Heart right ventricle (tissue), 16 donors: ENCODE data around the gene HOXB4. TPM values are rescaled to one million over a fixed set of nuclear protein-coding genes. Genes with fewer than 3 reads are reported as not detected.

ENCODE experiments used
- ATAC-seq, 8 donors: fragments of 200-7000 bp; cut with Tn5 transposase; one replicate each; pipeline ENCODE4 v1.9.1; 2020; ENCODE audit warnings: mild to moderate bottlenecking in 8 of 8, moderate library complexity in 8 of 8, moderate number of reproducible peaks in 1 of 8
- DNase-seq, 2 donors: peaks; one replicate each; pipeline ENCODE4 v3.0.0-alpha.2; 2020
- H3K27ac ChIP-seq, 10 donors: fragments of 200-600 bp; sonication (generic) in 2 of 10; one replicate each; pipeline versions ENCODE4 v1.5.0 to v1.8.0; 2020 to 2022; ENCODE audit warnings: mild to moderate bottlenecking in 3 of 10
- H3K27me3 ChIP-seq, 7 donors: fragments of 200-600 bp; one replicate each; pipeline ENCODE4 v1.8.0; 2021 to 2022; ENCODE audit warnings: mild to moderate bottlenecking in 2 of 7
- H3K36me3 ChIP-seq, 9 donors: fragments of 200-600 bp; sonication (generic) in 1 of 9; one replicate each; pipeline versions ENCODE4 v1.5.0 to v1.8.0; 2020 to 2022; ENCODE audit warnings: mild to moderate bottlenecking in 2 of 9
- H3K4me1 ChIP-seq, 9 donors: fragments of 200-600 bp; sonication (generic) in 1 of 9; one replicate each; pipeline versions ENCODE4 v1.5.0 to v1.8.0; 2020 to 2022; ENCODE audit warnings: mild to moderate bottlenecking in 4 of 9
- H3K4me3 ChIP-seq, 10 donors: fragments of 200-600 bp; sonication (generic) in 2 of 10; one replicate each; pipeline versions ENCODE4 v1.5.0 to v1.8.0; 2020 to 2022; ENCODE audit warnings: mild to moderate bottlenecking in 7 of 10, moderate library complexity in 2 of 10
- H3K9me3 ChIP-seq, 11 donors: fragments of 200-600 bp in 10 of 11; sonication (generic) in 2 of 11; one replicate each; pipeline versions ENCODE4 v1.5.0 to v1.8.0; 2013 to 2022; ENCODE audit warnings: mild to moderate bottlenecking in 2 of 11, control low read depth in 1 of 11, moderate library complexity in 1 of 11
- CTCF ChIP-seq, 9 donors: fragments of 200-600 bp; sonication (generic) in 2 of 9; IDR thresholded peaks; one replicate each; pipeline versions ENCODE4 v1.5.0 to v1.8.0; 2021 to 2022; ENCODE audit warnings: antibody characterized with exemption in 9 of 9, mild to moderate bottlenecking in 5 of 9, moderate library complexity in 1 of 9
- WGBS, 2 donors: extraction: QIAGEN DNeasy Blood & Tissue Kit; methylation state at CpG; one replicate each; pipeline ENCODE4 v1.1.7; 2013; ENCODE audit warnings: inconsistent platforms in 1 of 2; 5-methylcytosine and 5-hydroxymethylcytosine counted together
- intact Hi-C, 10 donors: fragments of 100-400 bp; cut with DNase I; formaldehyde crosslinking; loops; one replicate each; pipeline versions ENCODE4 v1.11.1 to v1.14.2; 2022
- polyA plus RNA-seq, 2 donors: library from polyadenylated mRNA; stranded (reverse); fragments of 200-250 nt; gene quantifications; one replicate each; pipeline ENCODE4 v1.2.3, GENCODE V29; 2013
- total RNA-seq, 10 donors: library from RNA; stranded (reverse); fragmentation: NEBNext Ultra II Directional in 3 of 10; extraction: Animal tissue kit (Norgen Biotek cat#: 25700) in 3 of 10; gene quantifications; one replicate each; pipeline versions ENCODE4 v1.2.1 to v1.2.4, GENCODE V29; 2021 to 2023
- donor health status: Arrhythmogenic right ventricular cardiomyopathy.
- donor health status: ischemic (EF 13 %, LVEDD 7.1; RV severe dilation, severe dysfunction).
- donor health status: healthy with polysubstance abuse.
- donor health status: DM: no; HTN: yes; CAD: no.
- donor health status: DM: no; HTN: no; CAD: no.
- donor health status: ischemic (EF 25% LVEDD 6.9; RV normal size, moderate dysfunction).
- donor health status: ischemic (EF 25% LVEDD 5.7; RV mildly dilated, moderate dysfunction).
- donor health status: healthy.
- donor health status: DM: yes; HTN: yes; CAD: no.
- donor health status: Ischemic cardiomyopathy.
- donor health status: ischemic (EF 35%, LVEDD 5.7; RV mildly dilated, moderate dysfunction).
- donor health status: nonischemic (EF 11% LVEDD 7.7; RV severe dilation, severe dysfunction).
- donor health status: DM: yes; HTN: yes; CAD: no.
- donor health status: PGD.
- donor health status: ischemic (EF 29% LVEDD 5.4; RV normal size, mild dysfunction).
- donor health status: nonischemic (EF 23%, LVEDD 6.1; RV moderate dilation, normal function).

Gene HOXB4
- total and polyA plus RNA-seq, 12 donors = 0.14 to 1.6 (median 0.32) TPM; not detected in 1

- peak overlapping the region in 9 of 10 donors; percentile 35 to 92 (median 64) for H3K27ac ChIP-seq
- H3K4me3 ChIP-seq = peak overlapping the region in 8 of 10 donors; percentile 4 to 36 (median 19)
- peaks cover 2 to 100% (median 98%) of the 10 kb centered on the region in 7 donors for H3K27me3 ChIP-seq
- H3K36me3 ChIP-seq = peaks cover 0 to 4% (median 0%) of the 10 kb centered on the region in 9 donors
- no peak for ATAC-seq
- no peak for DNase-seq
- peaks cover 0 to 31% (median 16%) of the 10 kb centered on the region in 9 donors for H3K4me1 ChIP-seq
- TF ChIP-seq CTCF (IDR thresholded peaks at IDR 0.05) = no peak
- H3K9me3 ChIP-seq = no peaks in the 10 kb centered on the region
- intact Hi-C loops = no loop called here
- WGBS, 2 donors = 26% methylated on average over 10 of the region's 10 CpGs
Observed at GRCh38 chr17:48546924-48547807, 31.0 kb downstream of the HOXB4 start.

GRCh38 chr17:48546137-48546923 lies 31.8 kb downstream of the HOXB4 start:
- Histone ChIP-seq H3K9me3 (no peaks in the 10 kb centered on the region), H3K27ac (peak overlapping the region in 8 of 10 donors; percentile 44 to 92 (median 67)), H3K4me1 (peaks cover 0 to 38% (median 17%) of the 10 kb centered on the region in 9 donors), H3K4me3 (peak overlapping the region in 6 of 10 donors; percentile 6 to 36 (median 22)), H3K27me3 (peaks cover 9 to 100% (median 98%) of the 10 kb centered on the region in 7 donors), H3K36me3 (peaks cover 0 to 2% (median 0%) of the 10 kb centered on the region in 9 donors)
- ATAC-seq (no peak), DNase-seq (no peak)
- no peak for TF ChIP-seq CTCF (IDR thresholded peaks at IDR 0.05)
- 32 to 35% methylated on average over 10 of the region's 10 CpGs for WGBS, 2 donors
- intact Hi-C loops = no loop called here

GRCh38 chr17:48545539-48545938 lies 32.6 kb downstream of the HOXB4 start:
- 89 to 92% methylated on average over 1 of the region's 1 CpG for WGBS, 2 donors
- intact Hi-C loops = no loop called here
- no peak for TF ChIP-seq CTCF (IDR thresholded peaks at IDR 0.05)
- Histone ChIP-seq H3K4me3 (peak overlapping the region in 3 of 10 donors; percentile 58 to 67 (median 63)), H3K36me3 (no peaks in the 10 kb centered on the region), H3K9me3 (no peaks in the 10 kb centered on the region), H3K27me3 (peaks cover 9 to 100% (median 96%) of the 10 kb centered on the region in 7 donors), H3K4me1 (peaks cover 0 to 45% (median 17%) of the 10 kb centered on the region in 9 donors), H3K27ac (peak overlapping the region in 9 of 10 donors; percentile 44 to 92 (median 88))
- no peak for ATAC-seq
- DNase-seq = no peak

GRCh38 chr17:48545022-48545375 lies 33.2 kb downstream of the HOXB4 start, which contains the start of gene HOXB2:
TSS of gene HOXB2 (minus strand) at chr17:48545109. CDS start at chr17:48544911, 198 bp downstream.
- ATAC-seq = peak in 1 of 8 donors; percentile 19
- no peaks in the 10 kb centered on the region for H3K36me3 ChIP-seq
- H3K4me3 ChIP-seq = peak within 1 kb of the TSS; percentile 47 to 67 (median 60)
- DNase-seq = peak in 1 of 2 donors; percentile 37
- intact Hi-C loops = no loop called here
- H3K27ac ChIP-seq = peak within 1 kb of the TSS; percentile 44 to 92 (median 86)
- H3K9me3 ChIP-seq = no peaks in the 10 kb centered on the region
- H3K4me1 ChIP-seq = peaks cover 0 to 45% (median 17%) of the 10 kb centered on the region in 9 donors
- H3K27me3 ChIP-seq = peaks cover 9 to 100% (median 95%) of the 10 kb centered on the region in 7 donors
- WGBS, 2 donors = 16 to 19% methylated on average over 12 of the region's 12 CpGs
- no peak for TF ChIP-seq CTCF (IDR thresholded peaks at IDR 0.05)
